Measurements from ENCODE around the gene GCHFR. TPM values are rescaled to one million over a fixed set of nuclear protein-coding genes. Genes with fewer than 3 reads are reported as not detected.
A peak's percentile ranks its signal among the peaks of the same experiment; 100 is the strongest.

GCHFR gene
- total RNA-seq, 3 donors from 2014 or later: 12.0 to 25.5 (median 18.2) TPM

DNA sequence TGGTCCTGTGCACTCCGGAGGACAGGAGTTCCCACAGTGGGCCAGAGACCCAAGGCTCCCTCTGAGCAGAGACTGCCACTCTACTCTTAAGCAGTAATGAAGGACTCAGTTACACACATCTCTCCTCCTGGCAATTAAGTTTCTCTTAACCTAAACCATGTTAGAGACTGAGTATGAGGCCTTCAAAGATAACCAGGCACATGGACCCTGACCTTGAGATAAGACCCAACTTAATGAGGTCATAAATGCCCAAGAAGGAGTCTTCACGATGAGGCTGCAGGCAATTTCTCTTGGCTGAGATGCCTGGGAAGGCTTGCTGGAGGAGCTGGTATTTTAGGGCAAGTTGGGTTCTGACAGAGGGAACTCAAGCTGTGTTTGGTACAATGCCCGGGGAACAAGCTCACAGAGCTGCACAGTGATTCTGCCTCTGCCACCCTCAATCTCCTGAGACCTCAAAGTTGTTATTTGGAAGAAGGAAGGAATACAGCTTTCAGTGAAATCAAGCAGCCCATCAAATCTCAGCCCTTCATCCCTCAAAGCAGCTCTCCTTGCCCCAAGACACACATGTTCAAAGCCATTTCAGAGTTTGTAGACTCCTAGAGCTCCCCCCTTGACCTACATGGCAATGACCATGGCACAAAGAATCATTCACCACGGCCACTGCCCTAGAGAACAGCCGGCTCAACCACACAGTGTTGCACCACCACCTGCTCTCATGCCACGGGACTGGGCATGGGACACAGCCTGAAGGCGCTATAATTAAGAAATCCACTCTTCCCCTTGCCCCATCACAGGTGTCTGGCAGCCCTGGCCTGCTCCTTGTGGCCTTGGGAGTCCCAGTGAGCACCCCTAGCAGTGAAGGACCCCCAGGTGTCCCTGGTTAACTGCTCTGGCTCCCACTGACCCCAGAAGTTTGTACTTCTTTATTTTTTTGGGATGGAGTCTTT, 15.9 kb upstream of the GCHFR start:
- intact Hi-C loops (cut with DNase I, micrococcal nuclease): no loop called here
- Histone ChIP-seq H3K9me3 (no peaks in the 10 kb centered on the region), H3K4me3 (no peak overlapping the region), H3K36me3 (ENCODE audit: low read depth) (no peaks in the 10 kb centered on the region), H3K4me1 (ENCODE audit: low read depth) (peaks cover 10% of the 10 kb centered on the region)
- TF ChIP-seq, protein P1, sequence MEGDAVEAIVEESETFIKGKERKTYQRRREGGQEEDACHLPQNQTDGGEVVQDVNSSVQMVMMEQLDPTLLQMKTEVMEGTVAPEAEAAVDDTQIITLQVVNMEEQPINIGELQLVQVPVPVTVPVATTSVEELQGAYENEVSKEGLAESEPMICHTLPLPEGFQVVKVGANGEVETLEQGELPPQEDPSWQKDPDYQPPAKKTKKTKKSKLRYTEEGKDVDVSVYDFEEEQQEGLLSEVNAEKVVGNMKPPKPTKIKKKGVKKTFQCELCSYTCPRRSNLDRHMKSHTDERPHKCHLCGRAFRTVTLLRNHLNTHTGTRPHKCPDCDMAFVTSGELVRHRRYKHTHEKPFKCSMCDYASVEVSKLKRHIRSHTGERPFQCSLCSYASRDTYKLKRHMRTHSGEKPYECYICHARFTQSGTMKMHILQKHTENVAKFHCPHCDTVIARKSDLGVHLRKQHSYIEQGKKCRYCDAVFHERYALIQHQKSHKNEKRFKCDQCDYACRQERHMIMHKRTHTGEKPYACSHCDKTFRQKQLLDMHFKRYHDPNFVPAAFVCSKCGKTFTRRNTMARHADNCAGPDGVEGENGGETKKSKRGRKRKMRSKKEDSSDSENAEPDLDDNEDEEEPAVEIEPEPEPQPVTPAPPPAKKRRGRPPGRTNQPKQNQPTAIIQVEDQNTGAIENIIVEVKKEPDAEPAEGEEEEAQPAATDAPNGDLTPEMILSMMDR (IDR thresholded peaks at IDR 0.05): no peak
- ATAC-seq (peak; percentile 40), DNase-seq (no peak)

DNA sequence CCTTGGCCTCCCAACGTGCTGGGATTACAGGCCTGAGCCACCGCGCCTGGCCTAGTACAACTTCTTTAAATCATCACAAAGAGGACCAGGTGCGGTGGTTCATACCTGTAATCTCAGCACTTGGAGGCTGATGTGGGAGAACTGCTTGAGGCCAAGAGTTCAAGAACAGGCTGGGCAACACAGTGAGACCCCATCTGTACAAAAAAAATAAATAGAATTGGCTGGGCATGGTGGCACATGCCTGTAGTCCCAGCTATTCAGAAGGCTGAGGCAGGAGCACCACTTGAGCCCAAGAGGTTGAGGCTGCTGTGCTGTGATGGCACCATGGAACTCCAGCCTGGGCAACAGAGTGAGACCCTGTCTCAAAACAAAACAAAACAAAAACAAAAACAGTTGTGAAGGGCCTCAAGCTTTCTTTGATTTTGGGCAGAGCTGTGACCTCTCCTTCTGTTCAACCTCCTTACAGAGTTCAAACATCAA, 14.7 kb upstream of the GCHFR start:
- no peaks in the 10 kb centered on the region for H3K9me3 ChIP-seq
- TF ChIP-seq, protein P1 (IDR thresholded peaks at IDR 0.05): no peak
- no peak for ATAC-seq
- H3K4me3 ChIP-seq: no peak overlapping the region
- intact Hi-C loops (cut with DNase I, micrococcal nuclease): no loop called here
- no peak for DNase-seq
- no peaks in the 10 kb centered on the region for H3K36me3 ChIP-seq (ENCODE audit: low read depth)
- H3K4me1 ChIP-seq (ENCODE audit: low read depth): peaks cover 19% of the 10 kb centered on the region

GRCh38 chr15:40750885-40751284, 13.0 kb upstream of the GCHFR start:
- no peak overlapping the region for H3K4me3 ChIP-seq
- H3K36me3 ChIP-seq (ENCODE audit: low read depth): no peaks in the 10 kb centered on the region
- ATAC-seq (no peak), DNase-seq (no peak)
- intact Hi-C loops (cut with DNase I, micrococcal nuclease): loop anchor here in 1 of 2 donors (1.0 kb wide), 1 partner anchor 25 kb away; no protein-coding TSS in a partner anchor
- peaks cover 19% of the 10 kb centered on the region for H3K4me1 ChIP-seq (ENCODE audit: low read depth)
- H3K9me3 ChIP-seq: no peaks in the 10 kb centered on the region
- TF ChIP-seq, protein P1 (IDR thresholded peaks at IDR 0.05): no peak

DNA sequence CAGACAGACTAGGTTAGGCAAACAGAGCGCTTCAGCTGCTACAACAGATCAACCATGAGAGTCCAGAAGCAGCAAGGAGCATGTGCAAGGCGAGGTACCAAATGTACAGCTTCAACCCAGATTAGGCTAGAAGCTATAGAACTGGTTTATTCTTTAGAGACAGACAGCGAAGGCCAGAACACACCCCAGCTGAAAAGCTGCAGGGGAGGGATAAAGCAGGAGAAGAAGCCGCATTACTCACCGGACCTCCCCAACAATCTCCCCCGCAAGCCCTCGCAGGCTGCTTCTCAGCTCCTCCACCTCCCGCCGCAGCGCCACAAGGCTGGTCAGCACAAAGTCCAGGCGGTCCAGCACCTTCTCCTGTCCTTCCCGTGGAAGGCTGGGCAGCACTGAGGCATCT, 12.1 kb upstream of the GCHFR start:
- Histone ChIP-seq H3K4me1 (ENCODE audit: low read depth) (peaks cover 19% of the 10 kb centered on the region), H3K36me3 (ENCODE audit: low read depth) (no peaks in the 10 kb centered on the region), H3K9me3 (no peaks in the 10 kb centered on the region), H3K4me3 (no peak overlapping the region)
- intact Hi-C loops (cut with DNase I, micrococcal nuclease): loop anchor here in 1 of 2 donors (1.0 kb wide), 1 partner anchor 25 kb away; no protein-coding TSS in a partner anchor
- no peak for ATAC-seq
- TF ChIP-seq, protein P1 (IDR thresholded peaks at IDR 0.05): no peak
- DNase-seq: no peak

GRCh38 chr15:40754574-40754882, 9.3 kb upstream of the GCHFR start:
- no peaks in the 10 kb centered on the region for H3K9me3 ChIP-seq
- peaks cover 12% of the 10 kb centered on the region for H3K4me1 ChIP-seq (ENCODE audit: low read depth)
- no peaks in the 10 kb centered on the region for H3K36me3 ChIP-seq (ENCODE audit: low read depth)
- DNase-seq (peak; percentile 53 to 72 (median 71)), ATAC-seq (peak; percentile 61)
- TF ChIP-seq, protein P1 (IDR thresholded peaks at IDR 0.05): no peak
- intact Hi-C loops (cut with DNase I, micrococcal nuclease): no loop called here
- H3K4me3 ChIP-seq: peak overlapping the region; percentile 78

Measured in mucosa of descending colon (tissue), 3 donors.